Measurements from ENCODE around the gene LIPC. TPM values are rescaled to one million over a fixed set of nuclear protein-coding genes. Genes with fewer than 3 reads are reported as not detected.

Gene LIPC
- total RNA-seq, 1 donor from 2014 or later = 0.13 TPM

GRCh38 chr15:58457466-58457965 lies 25.7 kb downstream of the LIPC start:
- no peak for DNase-seq (ENCODE audit: low read depth, low spot score)

- no peak for DNase-seq (ENCODE audit: low read depth, low spot score)
These were observed 26.3 kb downstream of the LIPC start for GRCh38 chr15:58458076-58458475.

- DNase-seq (ENCODE audit: low read depth, low spot score) = no peak
These were observed 27.3 kb downstream of the LIPC start for GRCh38 chr15:58459045-58459444.

- no peak for DNase-seq (ENCODE audit: low read depth, low spot score)
These were observed 27.8 kb downstream of the LIPC start for GRCh38 chr15:58459560-58459959.

- no peak for DNase-seq (ENCODE audit: low read depth, low spot score)
These were observed 28.5 kb downstream of the LIPC start for GRCh38 chr15:58460116-58460790.

- no peak for DNase-seq (ENCODE audit: low read depth, low spot score)
These were observed 29.1 kb downstream of the LIPC start for GRCh38 chr15:58460872-58461271.

GRCh38 chr15:58462547-58462946 lies 30.8 kb downstream of the LIPC start:
- DNase-seq (ENCODE audit: low read depth, low spot score) = no peak

- DNase-seq (ENCODE audit: low read depth, low spot score) = no peak
These were observed 31.3 kb downstream of the LIPC start for GRCh38 chr15:58462973-58463663.

- no peak for DNase-seq (ENCODE audit: low read depth, low spot score)
These were observed 32.2 kb downstream of the LIPC start for GRCh38 chr15:58463815-58464650.

- DNase-seq (ENCODE audit: low read depth, low spot score) = no peak
These were observed 33.3 kb downstream of the LIPC start for GRCh38 chr15:58465070-58465469.

- no peak for DNase-seq (ENCODE audit: low read depth, low spot score)
These were observed 34.2 kb downstream of the LIPC start for GRCh38 chr15:58465866-58466517.

- no peak for DNase-seq (ENCODE audit: low read depth, low spot score)
These were observed 34.8 kb downstream of the LIPC start for GRCh38 chr15:58466566-58466965.

GRCh38 chr15:58467121-58467721 lies 35.4 kb downstream of the LIPC start:
- no peak for DNase-seq (ENCODE audit: low read depth, low spot score)

GRCh38 chr15:58467722-58468423 lies 36.1 kb downstream of the LIPC start:
- DNase-seq (ENCODE audit: low read depth, low spot score) = no peak

- no peak for DNase-seq (ENCODE audit: low read depth, low spot score)
These were observed 37.9 kb downstream of the LIPC start for GRCh38 chr15:58469432-58470353.

GRCh38 chr15:58471348-58471747 lies 39.6 kb downstream of the LIPC start:
- DNase-seq (ENCODE audit: low read depth, low spot score) = no peak

- DNase-seq (ENCODE audit: low read depth, low spot score) = no peak
These were observed 40.4 kb downstream of the LIPC start for GRCh38 chr15:58472221-58472620.

- DNase-seq (ENCODE audit: low read depth, low spot score) = no peak
These were observed 41.2 kb downstream of the LIPC start for GRCh38 chr15:58472821-58473581.

- DNase-seq (ENCODE audit: low read depth, low spot score) = peak; percentile 29
These were observed 41.9 kb downstream of the LIPC start for GRCh38 chr15:58473724-58474123.
